SU-DHL-6 (cell line): ENCODE results near the gene HEY2.

Experiments used
- H2AFZ ChIP-seq: fragments of 200-600 bp; sonication (generic); 2 replicates; pipeline ENCODE4 v1.6.1; 2014; ENCODE audit warnings: low read depth, mild to moderate bottlenecking, moderate library complexity, mixed read lengths, antibody characterized with exemption, low read length; ENCODE audit not compliant: severe bottlenecking
- H3F3A ChIP-seq: fragments of 200-600 bp; shearing (Covaris generic); 2 replicates; pipeline ENCODE4 v1.6.0; 2016; ENCODE audit warnings: antibody characterized with exemption, mild to moderate bottlenecking; ENCODE audit not compliant: insufficient read depth
- H3K27ac ChIP-seq: fragments of 200-600 bp; sonication (generic); 2 replicates; pipeline ENCODE4 v1.5.1; 2016; ENCODE audit warnings: low read depth, mild to moderate bottlenecking, low read length, moderate library complexity, mixed read lengths
- H3K27me3 ChIP-seq: fragments of 200-600 bp; sonication (generic), shearing (Covaris generic); 2 replicates; pipeline ENCODE4 v1.6.0; 2014; ENCODE audit warnings: mild to moderate bottlenecking, low read length
- H3K36me3 ChIP-seq: fragments of 200-600 bp; sonication (generic); 2 replicates; pipeline ENCODE4 v1.6.1; 2014; ENCODE audit warnings: mild to moderate bottlenecking, low read length, mixed read lengths
- H3K4me2 ChIP-seq: fragments of 300-600, 200-600 bp; shearing (Covaris generic), sonication (generic); 2 replicates; pipeline ENCODE4 v1.6.0; 2014; ENCODE audit warnings: low read length, low read depth, mild to moderate bottlenecking; ENCODE audit not compliant: poor library complexity, severe bottlenecking
- H3K4me3 ChIP-seq: fragments of 200-600 bp; sonication (generic); 2 replicates; pipeline ENCODE4 v1.5.1; 2014; ENCODE audit warnings: antibody characterized with exemption, low read length, mild to moderate bottlenecking, mixed read lengths; ENCODE audit not compliant: insufficient read depth, poor library complexity, severe bottlenecking
- H3K79me2 ChIP-seq: fragments of 200-600 bp; sonication (generic); 2 replicates; pipeline ENCODE4 v1.6.1; 2014; ENCODE audit warnings: mild to moderate bottlenecking, low read length, moderate library complexity; ENCODE audit not compliant: insufficient read depth
- H3K9ac ChIP-seq: fragments of 200-600 bp; sonication (generic); 2 replicates; pipeline ENCODE4 v1.7.0; 2014; ENCODE audit warnings: mild to moderate bottlenecking, low read length
- H3K9me2 ChIP-seq: fragments of 200-600 bp; sonication (generic); replicated peaks from 2 replicates; pipeline ENCODE4 v1.6.1; 2014; ENCODE audit warnings: low read length; ENCODE audit not compliant: insufficient read depth
- H3K9me3 ChIP-seq: fragments of 200-600 bp; sonication (generic); 2 replicates; pipeline ENCODE4 v1.6.1; 2014; ENCODE audit warnings: low read length, mixed read lengths; ENCODE audit not compliant: insufficient read depth
- H4K20me1 ChIP-seq: fragments of 200-600 bp; sonication (generic); 2 replicates; pipeline ENCODE4 v1.6.1; 2014; ENCODE audit warnings: low read depth, mild to moderate bottlenecking, antibody characterized with exemption, low read length, moderate library complexity, mixed read lengths
- EZH2phosphoT487 ChIP-seq: fragments of 200-600 bp; sonication (generic), shearing (Covaris generic); conservative IDR thresholded peaks from 2 replicates; pipeline ENCODE4 v1.6.1; 2018; ENCODE audit warnings: mild to moderate bottlenecking, antibody characterized with exemption, low read length, moderate library complexity, mixed read lengths
- TF ChIP-seq, protein P1 (sequence below): fragments of 200-600 bp; sonication (generic); IDR thresholded peaks from one replicate; pipeline ENCODE4 v1.5.1; 2017; ENCODE audit warnings: antibody characterized with exemption, mild to moderate bottlenecking, low read length, moderate library complexity; ENCODE audit not compliant: insufficient read depth, poor library complexity, severe bottlenecking

The HEY2 gene

DNA sequence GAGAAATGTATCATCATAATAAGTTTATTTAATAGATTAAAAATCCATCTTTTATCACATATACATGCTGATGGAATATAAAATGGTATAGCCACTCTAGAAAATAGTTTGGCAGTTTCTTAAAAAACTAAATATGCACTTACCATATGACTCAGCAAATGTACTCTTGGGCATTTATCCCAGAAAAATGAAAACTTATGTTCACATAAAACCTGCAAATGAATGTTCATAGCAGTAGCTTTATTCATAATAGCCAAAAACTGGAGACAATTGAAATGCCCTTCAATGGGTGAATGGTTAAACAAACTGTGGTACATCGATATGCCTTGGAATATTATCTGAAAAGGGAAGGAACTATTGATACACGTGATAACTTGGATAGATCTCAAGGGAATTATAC lies 34.9 kb downstream of the HEY2 start:
- no peaks in the 10 kb centered on the region for H4K20me1 ChIP-seq
- no peak overlapping the region for H3K9ac ChIP-seq
- no peak overlapping the region for H3K27ac ChIP-seq
- no peak for TF ChIP-seq EZH2phosphoT487
- TF ChIP-seq, protein P1, sequence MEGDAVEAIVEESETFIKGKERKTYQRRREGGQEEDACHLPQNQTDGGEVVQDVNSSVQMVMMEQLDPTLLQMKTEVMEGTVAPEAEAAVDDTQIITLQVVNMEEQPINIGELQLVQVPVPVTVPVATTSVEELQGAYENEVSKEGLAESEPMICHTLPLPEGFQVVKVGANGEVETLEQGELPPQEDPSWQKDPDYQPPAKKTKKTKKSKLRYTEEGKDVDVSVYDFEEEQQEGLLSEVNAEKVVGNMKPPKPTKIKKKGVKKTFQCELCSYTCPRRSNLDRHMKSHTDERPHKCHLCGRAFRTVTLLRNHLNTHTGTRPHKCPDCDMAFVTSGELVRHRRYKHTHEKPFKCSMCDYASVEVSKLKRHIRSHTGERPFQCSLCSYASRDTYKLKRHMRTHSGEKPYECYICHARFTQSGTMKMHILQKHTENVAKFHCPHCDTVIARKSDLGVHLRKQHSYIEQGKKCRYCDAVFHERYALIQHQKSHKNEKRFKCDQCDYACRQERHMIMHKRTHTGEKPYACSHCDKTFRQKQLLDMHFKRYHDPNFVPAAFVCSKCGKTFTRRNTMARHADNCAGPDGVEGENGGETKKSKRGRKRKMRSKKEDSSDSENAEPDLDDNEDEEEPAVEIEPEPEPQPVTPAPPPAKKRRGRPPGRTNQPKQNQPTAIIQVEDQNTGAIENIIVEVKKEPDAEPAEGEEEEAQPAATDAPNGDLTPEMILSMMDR, result no peak
- H3K27me3 ChIP-seq, result no peaks in the 10 kb centered on the region
- no peaks in the 10 kb centered on the region for H3K9me3 ChIP-seq
- no peak overlapping the region for H2AFZ ChIP-seq
- H3K79me2 ChIP-seq, result peaks cover 35% of the 10 kb centered on the region
- peak overlapping the region; percentile 99 for H3K4me2 ChIP-seq
- H3K9me2 ChIP-seq, result no peaks in the 10 kb centered on the region
- no peaks in the 10 kb centered on the region for H3K36me3 ChIP-seq
- H3K4me3 ChIP-seq, result no peak overlapping the region
- H3F3A ChIP-seq, result peaks cover 36% of the 10 kb centered on the region

DNA sequence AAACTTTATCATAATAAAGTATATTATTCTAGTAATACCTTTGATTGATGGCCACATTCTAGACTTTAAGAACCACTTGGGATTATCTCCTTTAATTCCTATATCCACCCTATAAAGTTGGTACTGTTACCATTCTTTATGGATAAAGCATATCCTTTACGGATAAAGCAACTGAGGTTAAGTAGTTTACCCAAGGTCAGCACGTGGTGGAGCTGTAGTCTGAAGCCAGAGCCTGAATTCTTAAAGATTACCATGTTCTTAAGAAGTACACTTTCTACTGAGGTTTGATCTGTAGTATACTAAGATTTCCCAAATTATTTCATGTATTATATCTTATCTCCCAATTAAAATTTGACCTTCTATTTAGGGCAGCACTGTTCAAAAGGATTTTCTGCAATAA lies 38.4 kb downstream of the HEY2 start:
- Histone ChIP-seq H3K27ac (peak overlapping the region; percentile 97; the same call in 1 of the 2 replicates), H3K4me2 (no peak overlapping the region), H3K79me2 (peaks cover 41% of the 10 kb centered on the region), H3F3A (peaks cover 41% of the 10 kb centered on the region), H3K9ac (no peak overlapping the region), H4K20me1 (no peaks in the 10 kb centered on the region), H3K9me3 (no peaks in the 10 kb centered on the region), H3K4me3 (no peak overlapping the region), H3K36me3 (no peaks in the 10 kb centered on the region), H2AFZ (no peak overlapping the region), H3K27me3 (no peaks in the 10 kb centered on the region), H3K9me2 (no peaks in the 10 kb centered on the region)
- TF ChIP-seq, protein P1, result no peak
- TF ChIP-seq EZH2phosphoT487, result no peak

DNA sequence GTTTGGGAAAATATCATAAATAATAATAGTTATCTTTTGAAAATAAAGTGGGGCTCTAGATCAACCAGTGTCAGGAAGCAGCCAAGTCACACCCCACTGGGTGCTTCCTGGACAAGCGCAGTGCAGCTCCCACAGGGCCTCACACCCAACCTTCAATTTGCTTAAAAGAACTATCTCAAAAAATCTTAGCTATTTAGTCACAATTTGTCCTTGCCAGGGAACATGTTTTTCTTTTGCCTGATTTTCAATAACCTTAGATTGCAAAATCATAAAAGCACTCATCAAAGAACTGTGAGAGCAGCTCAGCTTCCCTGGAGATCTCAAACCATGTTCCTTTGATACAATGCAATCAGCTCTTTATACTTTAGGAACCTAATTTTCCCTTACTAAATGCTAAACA lies 39.7 kb downstream of the HEY2 start:
- H3K4me2 ChIP-seq, result peak overlapping the region; percentile 87
- H3K4me3 ChIP-seq, result no peak overlapping the region
- peak overlapping the region; percentile 82 for H3K9ac ChIP-seq
- peak overlapping the region; percentile 42 for H2AFZ ChIP-seq
- TF ChIP-seq, protein P1, result no peak
- no peak for TF ChIP-seq EZH2phosphoT487
- no peaks in the 10 kb centered on the region for H3K27me3 ChIP-seq
- peaks cover 41% of the 10 kb centered on the region for H3F3A ChIP-seq
- peak overlapping the region; percentile 97 for H3K27ac ChIP-seq
- no peaks in the 10 kb centered on the region for H4K20me1 ChIP-seq
- no peaks in the 10 kb centered on the region for H3K9me3 ChIP-seq
- peaks cover 41% of the 10 kb centered on the region for H3K79me2 ChIP-seq
- H3K36me3 ChIP-seq, result no peaks in the 10 kb centered on the region
- H3K9me2 ChIP-seq, result no peaks in the 10 kb centered on the region
